ENCODE data around the gene ATG4C. TPM values are rescaled to one million over a fixed set of nuclear protein-coding genes. Genes with fewer than 3 reads are reported as not detected.

The ATG4C gene
- total and polyA plus RNA-seq, 10 of the 15 experiments (the other 5 are each of a cell fraction or from before 2014, with no cell fraction given): 8.1 to 30.9 (median 18.9) TPM

- peak; percentile 23 for TF ChIP-seq SKIL (IDR thresholded peaks at IDR 0.05; ENCODE audit: low read depth, poor library complexity, severe bottlenecking)
- peak; percentile 61; the same call in 1 of the 2 replicates for TF ChIP-seq IRF4 (IDR thresholded peaks at IDR 0.05; ENCODE audit: low read depth, low read length)
These were observed 25.9 kb downstream of the ATG4C start (continued) for GRCh38 chr1:62809788-62810187.

- ChIA-PET RAD21 (ENCODE audit: unreplicated experiment) (interaction anchor here (1.1 to 1.9 kb wide), 7 partner anchors 10 to 368 kb away, joined by 3 to 11 read pairs (median 3); no protein-coding TSS in a partner anchor), SMC1A (ENCODE audit: uncharacterized antibody, unreplicated experiment) (interaction anchor here (0.8 to 3.2 kb wide), 14 partner anchors 10 to 370 kb away, joined by 3 to 16 read pairs (median 4); no protein-coding TSS in a partner anchor), POLR2A (interaction anchor here (0.6 to 1.6 kb wide), 2 partner anchors 10 to 74 kb away, joined by 3 to 4 read pairs; no protein-coding TSS in a partner anchor), CTCF (interaction anchor here (1.3 to 2.4 kb wide), 3 partner anchors 10 to 64 kb away, joined by 3 to 10 read pairs (median 4); no protein-coding TSS in a partner anchor)
- Histone ChIP-seq H3K9me3 (replicated peaks; ENCODE audit: control insufficient read depth, insufficient read depth, low read length) (no peaks in the 10 kb centered on the region; the same call in 1 of the 3 replicates), H4K20me1 (ENCODE audit: control insufficient read depth, insufficient read depth) (no peaks in the 10 kb centered on the region), H3K27ac (ENCODE audit: control insufficient read depth, insufficient read depth) (peak overlapping the region; percentile 66; the same call in 1 of the 2 replicates), H3K4me3 (no peak overlapping the region), H3K36me3 (ENCODE audit: control insufficient read depth in 2 of 2, insufficient read depth in 2 of 2, low read length in 1 of 2) (no peaks in the 10 kb centered on the region), H3K9ac (ENCODE audit: control insufficient read depth, insufficient read depth, low read length) (no peak overlapping the region), H3K27me3 (replicated peaks in 1 of 2; ENCODE audit: control insufficient read depth in 2 of 2, insufficient read depth in 2 of 2, low read length in 1 of 2) (no peaks in the 10 kb centered on the region), H3K4me2 (ENCODE audit: control insufficient read depth, insufficient read depth) (peak overlapping the region; percentile 45), H2AFZ (ENCODE audit: control insufficient read depth, low read depth, low read length) (no peak overlapping the region), H3K79me2 (ENCODE audit: control insufficient read depth, insufficient read depth, low read length) (no peaks in the 10 kb centered on the region), H3K4me1 (ENCODE audit: control insufficient read depth, insufficient read depth, low read length) (peaks cover 10% of the 10 kb centered on the region)
- BruUV-seq (replicated peaks): no TSS peak
- peak; percentile 59 for DNase-seq (ENCODE audit: low read depth, low spot score)
- FAIRE-seq: peak; percentile 38
- in situ Hi-C loops (cut with MboI) (no loop called here), intact Hi-C loops (cut with micrococcal nuclease; ENCODE audit: unreplicated experiment) (loop anchor here (1.0 to 2.0 kb wide), 2 partner anchors 10 to 26 kb away; partner anchors contain the start of gene ATG4C)
- 31% methylated on average over 6 of the region's 6 CpGs for WGBS (ENCODE audit: insufficient coverage, insufficient replicate concordance, low lambda C conversion rate, missing lambda C conversion rate)
- ATAC-seq: peak; percentile 97
- TF ChIP-seq RUNX3 (IDR thresholded peaks at IDR 0.05; ENCODE audit: low read length): peak; percentile 75
- 0 out of 2 replicates have a peak, but pooled peaks have one; percentile 82 for TF ChIP-seq IRF4 (IDR thresholded peaks at IDR 0.05; ENCODE audit: low read depth, low read length)
- TF ChIP-seq MTA2 (IDR thresholded peaks at IDR 0.05; ENCODE audit: low read depth): peak; percentile 84
- TF ChIP-seq TARDBP (IDR thresholded peaks at IDR 0.05; ENCODE audit: borderline replicate concordance): no peak
- TF ChIP-seq ZNF24 (IDR thresholded peaks at IDR 0.05): peak; percentile 90
- peak; percentile 73 for TF ChIP-seq DPF2 (IDR thresholded peaks at IDR 0.05)
- TF ChIP-seq ATF2 (IDR thresholded peaks at IDR 0.05; ENCODE audit: low read length): peak; percentile 59; the same call in 1 of the 2 replicates
- peak; percentile 73 to 78; a peak in 3 of 4 replicates for TF ChIP-seq IKZF2 (IDR thresholded peaks at IDR 0.05)
- TF ChIP-seq BCL11A (IDR thresholded peaks at IDR 0.05; ENCODE audit: low read depth, low read length): peak; percentile 78
- peak; percentile 12; the same call in 1 of the 2 replicates for TF ChIP-seq CREM (IDR thresholded peaks at IDR 0.05; ENCODE audit: low read depth)
- peak; percentile 31; the same call in 1 of the 2 replicates for TF ChIP-seq BMI1 (IDR thresholded peaks at IDR 0.05; ENCODE audit: borderline replicate concordance)
- peak; percentile 33; the same call in 1 of the 2 replicates for TF ChIP-seq JUNB (IDR thresholded peaks at IDR 0.05)
- TF ChIP-seq ATF7 (IDR thresholded peaks at IDR 0.05; ENCODE audit: low read depth): 0 out of 2 replicates have a peak, but pooled peaks have one; percentile 33
- peak; percentile 33 for TF ChIP-seq SKIL (IDR thresholded peaks at IDR 0.05; ENCODE audit: low read depth, poor library complexity, severe bottlenecking)
- TF ChIP-seq MEF2B (IDR thresholded peaks at IDR 0.05; ENCODE audit: partially characterized antibody, poor library complexity, severe bottlenecking): peak; percentile 30
- peak; percentile 84; the same call in 1 of the 2 replicates for TF ChIP-seq ZBED1 (IDR thresholded peaks at IDR 0.05; ENCODE audit: borderline replicate concordance)
These were observed 26.7 kb downstream of the ATG4C start for GRCh38 chr1:62810420-62811274.
